Endothelial cell of umbilical vein (primary cell): ENCODE data around the gene TTI1. TPM values are rescaled to one million over a fixed set of nuclear protein-coding genes. Genes with fewer than 3 reads are reported as not detected.

Experiments used
- BruUV-seq: library from RNA; stranded (reverse); fragments of 400-500 nt; replicated peaks from 2 replicates; lab custom pipeline; 2021; lab: Mats Ljungman, UMichigan
- CTCF ChIA-PET: fragments of 300-600, 350-600 bp; sonication (Branson Sonifier 250); formaldehyde crosslinking; loops from one replicate; lab custom pipeline; 2021; ENCODE audit warnings: antibody characterized with exemption, inconsistent platforms; lab: Charles Lee
- POLR2A ChIA-PET: fragments of 300-600, 350-600 bp; sonication (Branson Sonifier 250); formaldehyde crosslinking; loops from one replicate; lab custom pipeline; 2021; ENCODE audit warnings: antibody characterized with exemption, inconsistent platforms; lab: Charles Lee
- DNase-seq: peaks from one replicate; pipeline ENCODE4 v3.0.0-alpha.2; 2011; ENCODE audit warnings: low read depth, low spot score
- FAIRE-seq: peaks from 2 replicates; lab custom pipeline; 2011; peaks lifted over from hg19 to GRCh38; lab: Jason Lieb, UNC
- H2AFZ ChIP-seq: 2 replicates; pipeline ENCODE4 v1.6.0; 2012; ENCODE audit warnings: low read depth, low read length, control low read depth, inconsistent platforms
- H3K27ac ChIP-seq: 2 replicates; pipeline ENCODE4 v1.5.1; 2011; ENCODE audit warnings: low read depth, mild to moderate bottlenecking, control low read depth, low read length, moderate library complexity; ENCODE audit not compliant: insufficient read depth
- H3K27me3 ChIP-seq, 2 experiments: 2 replicates each; pipeline versions ENCODE4 v1.6.0 to v1.6.1; 2011; ENCODE audit warnings: low read length in 2 of 2, mixed read lengths in 1 of 2; ENCODE audit not compliant: control insufficient read depth in 2 of 2, insufficient read depth in 2 of 2
- H3K36me3 ChIP-seq, 2 experiments: 2 replicates in 1 of 2; 3 replicates in 1 of 2; pipeline ENCODE4 v1.5.1; 2011; ENCODE audit warnings: low read length in 2 of 2, mild to moderate bottlenecking in 1 of 2, moderate library complexity in 1 of 2; ENCODE audit not compliant: control insufficient read depth in 2 of 2, insufficient read depth in 2 of 2; ENCODE audit errors: extremely low read depth in 1 of 2
- H3K4me1 ChIP-seq: 3 replicates; pipeline ENCODE4 v1.5.1; 2011; ENCODE audit warnings: mild to moderate bottlenecking, low read length; ENCODE audit not compliant: control insufficient read depth, insufficient read depth; ENCODE audit errors: extremely low read depth
- H3K4me2 ChIP-seq: 2 replicates; pipeline ENCODE4 v1.6.1; 2011; ENCODE audit warnings: low read length, control low read depth, mixed read lengths; ENCODE audit not compliant: insufficient read depth
- H3K4me3 ChIP-seq, 3 experiments: fragments of 200-600 bp in 1 of 3; sonication (generic), shearing (Covaris generic) in 1 of 3; replicated peaks in 1 of 3; 2 replicates each; pipeline ENCODE4 v1.5.1; 2011 to 2016; ENCODE audit warnings: control low read depth in 3 of 3, low read length in 3 of 3, mild to moderate bottlenecking in 2 of 3, inconsistent platforms in 1 of 3, low read depth in 1 of 3, moderate library complexity in 1 of 3; ENCODE audit not compliant: insufficient read depth in 1 of 3
- H3K79me2 ChIP-seq: 2 replicates; pipeline ENCODE4 v1.6.0; 2012; ENCODE audit warnings: low read length, inconsistent platforms; ENCODE audit not compliant: control insufficient read depth, insufficient read depth
- H3K9ac ChIP-seq: replicated peaks from 2 replicates; pipeline ENCODE3; 2011; ENCODE audit warnings: low read length, control low read depth; ENCODE audit not compliant: insufficient read depth; ENCODE audit errors: extremely low read depth
- H3K9me1 ChIP-seq: replicated peaks from 3 replicates; pipeline ENCODE4 v1.6.0; 2011; ENCODE audit warnings: mild to moderate bottlenecking, low read length; ENCODE audit not compliant: control insufficient read depth, insufficient read depth; ENCODE audit errors: extremely low read depth
- H3K9me3 ChIP-seq: replicated peaks from 2 replicates; pipeline ENCODE4 v1.5.1; 2012; ENCODE audit warnings: low read length, inconsistent platforms; ENCODE audit not compliant: control insufficient read depth, insufficient read depth
- H4K20me1 ChIP-seq: replicated peaks from 2 replicates; pipeline ENCODE3; 2011; ENCODE audit warnings: mild to moderate bottlenecking, low read length; ENCODE audit not compliant: control insufficient read depth, insufficient read depth; ENCODE audit errors: extremely low read depth
- EZH2 ChIP-seq: IDR thresholded peaks from 2 replicates; pipeline ENCODE4 v1.6.1; 2012; ENCODE audit warnings: borderline replicate concordance, low read depth, mild to moderate bottlenecking, moderate library complexity, low read length, inconsistent platforms; ENCODE audit not compliant: severe bottlenecking
- FOS ChIP-seq: IDR thresholded peaks from 2 replicates; pipeline ENCODE4 v1.6.1; 2011; ENCODE audit warnings: mild to moderate bottlenecking, low read length, moderate library complexity, borderline replicate concordance; ENCODE audit not compliant: insufficient read depth
- GATA2 ChIP-seq: IDR thresholded peaks from 2 replicates; pipeline ENCODE4 v1.7.0; 2011; ENCODE audit warnings: low read depth, mild to moderate bottlenecking, moderate library complexity, mixed read lengths, low read length; ENCODE audit not compliant: insufficient read length, insufficient read depth
- JUN ChIP-seq: IDR thresholded peaks from 2 replicates; pipeline ENCODE4 v1.6.1; 2011; ENCODE audit warnings: borderline replicate concordance, low read depth; ENCODE audit not compliant: insufficient read length, insufficient read depth
- MYC ChIP-seq: IDR thresholded peaks from one replicate; pipeline ENCODE4 v1.6.1; 2011; ENCODE audit warnings: mild to moderate bottlenecking, low read depth, low read length
- POLR2A ChIP-seq: IDR thresholded peaks from 2 replicates; pipeline ENCODE4 v1.6.1; 2012; ENCODE audit warnings: low read depth, mild to moderate bottlenecking, control low read depth, low read length
- POLR2AphosphoS5 ChIP-seq: IDR thresholded peaks from 2 replicates; pipeline ENCODE4 v1.6.1; 2012; ENCODE audit warnings: low read depth, mild to moderate bottlenecking, control low read depth, low read length, moderate library complexity; ENCODE audit not compliant: insufficient read depth
- dilution Hi-C: fragments of 300-500 bp; cut with MboI; formaldehyde crosslinking; loops from one replicate; pipeline ENCODE4 v1.15.0; 2019; ENCODE audit warnings: low sequenced_read_pairs; ENCODE audit not compliant: extremely low pct_ligation_motif_present
- intact Hi-C: fragments of 100-400 bp; cut with micrococcal nuclease; formaldehyde crosslinking; loops from one replicate; pipeline ENCODE4 v1.10.0; 2022
- polyA plus RNA-seq, 4 experiments: library from polyadenylated mRNA; depleted of rRNA in 3 of 4; stranded (reverse) in 3 of 4; unstranded in 1 of 4; fragments of >200 nt; gene quantifications; 2 replicates each; pipeline versions ENCODE4 v1.2.1 to v1.2.3, GENCODE V29; 2011 to 2012; ENCODE audit warnings: missing spikeins in 1 of 4
- total RNA-seq: library from RNA; stranded (reverse); gene quantifications from 2 replicates; pipeline ENCODE4 v1.2.3, GENCODE V29; 2021
- TF ChIP-seq, protein P1 (sequence below): IDR thresholded peaks from 2 replicates; pipeline ENCODE4 v1.6.1; 2011; ENCODE audit not compliant: insufficient read depth, insufficient read length
- TF ChIP-seq, protein P2 (sequence below), 2 donors: IDR thresholded peaks; 1 replicate in 1 of 2; 2 replicates in 1 of 2; pipeline ENCODE4 v1.5.1; 2011; ENCODE audit warnings: low read length in 2 of 2, mild to moderate bottlenecking in 2 of 2, moderate library complexity in 2 of 2, control low read depth in 1 of 2, inconsistent platforms in 1 of 2, low read depth in 1 of 2; ENCODE audit not compliant: insufficient read depth in 1 of 2; ENCODE audit errors: extremely low read depth in 1 of 2

TTI1 gene
- total and polyA plus RNA-seq, 2 donors (not counting 3 experiments of a cell fraction or from before 2014, with no cell fraction given): 13.2 to 23.2 TPM

GRCh38 chr20:37943033-37943432, 90.2 kb downstream of the TTI1 start:
- H3K4me2 ChIP-seq: no peak overlapping the region
- no peaks in the 10 kb centered on the region for H3K9me3 ChIP-seq
- peaks cover 0 to 2% of the 10 kb centered on the region in 2 experiments for H3K27me3 ChIP-seq
- H3K9me1 ChIP-seq: no peaks in the 10 kb centered on the region
- no peak overlapping the region for H3K4me3 ChIP-seq
- ChIA-PET CTCF (interaction anchor here (1.6 kb wide), 1 partner anchor 278 kb away, joined by 8 read pairs; no protein-coding TSS in a partner anchor), POLR2A (interaction anchor here (0.6 kb wide), 1 partner anchor 110 kb away, joined by 5 read pairs; no protein-coding TSS in a partner anchor)
- H2AFZ ChIP-seq: no peak overlapping the region
- no peak overlapping the region for H3K9ac ChIP-seq
- FAIRE-seq: no peak
- intact Hi-C loops (no loop called here), dilution Hi-C loops (no loop called here)
- H3K36me3 ChIP-seq: no peaks in the 10 kb centered on the region
- H3K27ac ChIP-seq: no peak overlapping the region
- DNase-seq: no peak
- no peaks in the 10 kb centered on the region for H4K20me1 ChIP-seq
- BruUV-seq: no TSS peak
- TF ChIP-seq JUN (no peak), POLR2AphosphoS5 (no peak), MYC (no peak), POLR2A (no peak), FOS (no peak), EZH2 (no peak), GATA2 (no peak)
- TF ChIP-seq, protein P1, sequence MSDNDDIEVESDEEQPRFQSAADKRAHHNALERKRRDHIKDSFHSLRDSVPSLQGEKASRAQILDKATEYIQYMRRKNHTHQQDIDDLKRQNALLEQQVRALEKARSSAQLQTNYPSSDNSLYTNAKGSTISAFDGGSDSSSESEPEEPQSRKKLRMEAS: no peak
- TF ChIP-seq, protein P2, sequence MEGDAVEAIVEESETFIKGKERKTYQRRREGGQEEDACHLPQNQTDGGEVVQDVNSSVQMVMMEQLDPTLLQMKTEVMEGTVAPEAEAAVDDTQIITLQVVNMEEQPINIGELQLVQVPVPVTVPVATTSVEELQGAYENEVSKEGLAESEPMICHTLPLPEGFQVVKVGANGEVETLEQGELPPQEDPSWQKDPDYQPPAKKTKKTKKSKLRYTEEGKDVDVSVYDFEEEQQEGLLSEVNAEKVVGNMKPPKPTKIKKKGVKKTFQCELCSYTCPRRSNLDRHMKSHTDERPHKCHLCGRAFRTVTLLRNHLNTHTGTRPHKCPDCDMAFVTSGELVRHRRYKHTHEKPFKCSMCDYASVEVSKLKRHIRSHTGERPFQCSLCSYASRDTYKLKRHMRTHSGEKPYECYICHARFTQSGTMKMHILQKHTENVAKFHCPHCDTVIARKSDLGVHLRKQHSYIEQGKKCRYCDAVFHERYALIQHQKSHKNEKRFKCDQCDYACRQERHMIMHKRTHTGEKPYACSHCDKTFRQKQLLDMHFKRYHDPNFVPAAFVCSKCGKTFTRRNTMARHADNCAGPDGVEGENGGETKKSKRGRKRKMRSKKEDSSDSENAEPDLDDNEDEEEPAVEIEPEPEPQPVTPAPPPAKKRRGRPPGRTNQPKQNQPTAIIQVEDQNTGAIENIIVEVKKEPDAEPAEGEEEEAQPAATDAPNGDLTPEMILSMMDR (IDR thresholded peaks at IDR 0.05; ENCODE audit: extremely low read depth in 1 of 2, insufficient read depth in 1 of 2, low read depth in 1 of 2, low read length in 2 of 2): no peak
- no peaks in the 10 kb centered on the region for H3K4me1 ChIP-seq
- no peaks in the 10 kb centered on the region for H3K79me2 ChIP-seq
